Measurements from ENCODE around the gene OR8S1. TPM values are rescaled to one million over a fixed set of nuclear protein-coding genes. Genes with fewer than 3 reads are reported as not detected.
"Not testable (repeated sequence)": the region's sequence is repeated elsewhere in the genome, so short reads cannot be mapped to it uniquely, and the experiment has no call there.

The OR8S1 gene
- total RNA-seq, 1 experiment from 2014 or later: not detected

- H3K27me3 ChIP-seq (ENCODE audit: control insufficient read depth, insufficient read depth, low read length); CTCF ChIA-PET; in situ Hi-C loops (cut with HindIII; ENCODE audit: low pct_unique_long_range_greater_than_20kb, low sequenced_read_pairs); H3K36me3 ChIP-seq (ENCODE audit: control insufficient read depth, insufficient read depth, low read length); H3K27ac ChIP-seq (ENCODE audit: low read length); H3K9me3 ChIP-seq (ENCODE audit: control insufficient read depth, insufficient read depth, low read depth, low read length); H3K4me3 ChIP-seq (ENCODE audit: low read depth in 2 of 2, low read length in 2 of 2); ATAC-seq; DNase-seq (ENCODE audit: low read depth, low spot score); H3K4me1 ChIP-seq (ENCODE audit: control insufficient read depth, insufficient read depth, low read length); BruUV-seq (replicated peaks); POLR2A ChIA-PET; intact Hi-C loops (cut with micrococcal nuclease; ENCODE audit: unreplicated experiment): not testable (repeated sequence)
These were observed 18.6 kb upstream of the OR8S1 start for GRCh38 chr12:48506836-48507235.

GRCh38 chr12:48508987-48509386 lies 16.4 kb upstream of the OR8S1 start:
- ChIA-PET CTCF (no interaction called here), POLR2A (no interaction called here)
- DNase-seq (ENCODE audit: low read depth, low spot score) (no peak), ATAC-seq (no peak)
- peaks cover 5% of the 10 kb centered on the region; the same call in 1 of the 2 replicates for H3K9me3 ChIP-seq (ENCODE audit: control insufficient read depth, insufficient read depth, low read depth, low read length)
- BruUV-seq (replicated peaks): no TSS peak
- H3K4me1 ChIP-seq (ENCODE audit: control insufficient read depth, insufficient read depth, low read length): no peaks in the 10 kb centered on the region
- in situ Hi-C loops (cut with HindIII; ENCODE audit: low pct_unique_long_range_greater_than_20kb, low sequenced_read_pairs): no loop called here
- H3K27ac ChIP-seq (ENCODE audit: low read length): no peak overlapping the region
- H3K4me3 ChIP-seq (ENCODE audit: low read depth in 2 of 2, low read length in 2 of 2): no peak overlapping the region
- H3K27me3 ChIP-seq (ENCODE audit: control insufficient read depth, insufficient read depth, low read length): peaks cover 7% of the 10 kb centered on the region; the same call in 1 of the 2 replicates
- TF ChIP-seq TCF7L2 (IDR thresholded peaks at IDR 0.05; ENCODE audit: low read depth, low read length) (no peak), CTCF (IDR thresholded peaks at IDR 0.05) (no peak), REST (IDR thresholded peaks at IDR 0.05; ENCODE audit: insufficient read depth in 1 of 2, low read depth in 2 of 2, low read length in 1 of 2) (no peak), POLR2AphosphoS5 (IDR thresholded peaks at IDR 0.05; ENCODE audit: low read depth, low read length) (no peak), SIN3A (IDR thresholded peaks at IDR 0.05; ENCODE audit: borderline replicate concordance, insufficient read depth, low read depth, low read length) (no peak)
- intact Hi-C loops (cut with micrococcal nuclease; ENCODE audit: unreplicated experiment): no loop called here
- no peaks in the 10 kb centered on the region for H3K36me3 ChIP-seq (ENCODE audit: control insufficient read depth, insufficient read depth, low read length)

- Histone ChIP-seq H3K9me3 (ENCODE audit: control insufficient read depth, insufficient read depth, low read depth, low read length) (peaks cover 5% of the 10 kb centered on the region; the same call in 1 of the 2 replicates), H3K4me1 (ENCODE audit: control insufficient read depth, insufficient read depth, low read length) (no peaks in the 10 kb centered on the region), H3K27ac (ENCODE audit: low read length) (no peak overlapping the region), H3K36me3 (ENCODE audit: control insufficient read depth, insufficient read depth, low read length) (no peaks in the 10 kb centered on the region), H3K4me3 (ENCODE audit: low read depth in 2 of 2, low read length in 2 of 2) (no peak overlapping the region), H3K27me3 (ENCODE audit: control insufficient read depth, insufficient read depth, low read length) (peaks cover 4% of the 10 kb centered on the region; the same call in 1 of the 2 replicates)
- ChIA-PET CTCF (no interaction called here), POLR2A (no interaction called here)
- in situ Hi-C loops (cut with HindIII; ENCODE audit: low pct_unique_long_range_greater_than_20kb, low sequenced_read_pairs): no loop called here
- BruUV-seq (replicated peaks): no TSS peak
- intact Hi-C loops (cut with micrococcal nuclease; ENCODE audit: unreplicated experiment): no loop called here
- DNase-seq (ENCODE audit: low read depth, low spot score): no peak
- ATAC-seq: no peak
- TF ChIP-seq SIN3A (IDR thresholded peaks at IDR 0.05; ENCODE audit: borderline replicate concordance, insufficient read depth, low read depth, low read length) (no peak), POLR2AphosphoS5 (IDR thresholded peaks at IDR 0.05; ENCODE audit: low read depth, low read length) (no peak), TCF7L2 (IDR thresholded peaks at IDR 0.05; ENCODE audit: low read depth, low read length) (no peak), REST (IDR thresholded peaks at IDR 0.05; ENCODE audit: insufficient read depth in 1 of 2, low read depth in 2 of 2, low read length in 1 of 2) (no peak), CTCF (IDR thresholded peaks at IDR 0.05) (no peak)
These were observed 15.3 kb upstream of the OR8S1 start for GRCh38 chr12:48510111-48510510.
